ENCODE results near the gene CLEC16A.

CLEC16A gene, protein sequence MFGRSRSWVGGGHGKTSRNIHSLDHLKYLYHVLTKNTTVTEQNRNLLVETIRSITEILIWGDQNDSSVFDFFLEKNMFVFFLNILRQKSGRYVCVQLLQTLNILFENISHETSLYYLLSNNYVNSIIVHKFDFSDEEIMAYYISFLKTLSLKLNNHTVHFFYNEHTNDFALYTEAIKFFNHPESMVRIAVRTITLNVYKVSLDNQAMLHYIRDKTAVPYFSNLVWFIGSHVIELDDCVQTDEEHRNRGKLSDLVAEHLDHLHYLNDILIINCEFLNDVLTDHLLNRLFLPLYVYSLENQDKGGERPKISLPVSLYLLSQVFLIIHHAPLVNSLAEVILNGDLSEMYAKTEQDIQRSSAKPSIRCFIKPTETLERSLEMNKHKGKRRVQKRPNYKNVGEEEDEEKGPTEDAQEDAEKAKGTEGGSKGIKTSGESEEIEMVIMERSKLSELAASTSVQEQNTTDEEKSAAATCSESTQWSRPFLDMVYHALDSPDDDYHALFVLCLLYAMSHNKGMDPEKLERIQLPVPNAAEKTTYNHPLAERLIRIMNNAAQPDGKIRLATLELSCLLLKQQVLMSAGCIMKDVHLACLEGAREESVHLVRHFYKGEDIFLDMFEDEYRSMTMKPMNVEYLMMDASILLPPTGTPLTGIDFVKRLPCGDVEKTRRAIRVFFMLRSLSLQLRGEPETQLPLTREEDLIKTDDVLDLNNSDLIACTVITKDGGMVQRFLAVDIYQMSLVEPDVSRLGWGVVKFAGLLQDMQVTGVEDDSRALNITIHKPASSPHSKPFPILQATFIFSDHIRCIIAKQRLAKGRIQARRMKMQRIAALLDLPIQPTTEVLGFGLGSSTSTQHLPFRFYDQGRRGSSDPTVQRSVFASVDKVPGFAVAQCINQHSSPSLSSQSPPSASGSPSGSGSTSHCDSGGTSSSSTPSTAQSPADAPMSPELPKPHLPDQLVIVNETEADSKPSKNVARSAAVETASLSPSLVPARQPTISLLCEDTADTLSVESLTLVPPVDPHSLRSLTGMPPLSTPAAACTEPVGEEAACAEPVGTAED

DNA sequence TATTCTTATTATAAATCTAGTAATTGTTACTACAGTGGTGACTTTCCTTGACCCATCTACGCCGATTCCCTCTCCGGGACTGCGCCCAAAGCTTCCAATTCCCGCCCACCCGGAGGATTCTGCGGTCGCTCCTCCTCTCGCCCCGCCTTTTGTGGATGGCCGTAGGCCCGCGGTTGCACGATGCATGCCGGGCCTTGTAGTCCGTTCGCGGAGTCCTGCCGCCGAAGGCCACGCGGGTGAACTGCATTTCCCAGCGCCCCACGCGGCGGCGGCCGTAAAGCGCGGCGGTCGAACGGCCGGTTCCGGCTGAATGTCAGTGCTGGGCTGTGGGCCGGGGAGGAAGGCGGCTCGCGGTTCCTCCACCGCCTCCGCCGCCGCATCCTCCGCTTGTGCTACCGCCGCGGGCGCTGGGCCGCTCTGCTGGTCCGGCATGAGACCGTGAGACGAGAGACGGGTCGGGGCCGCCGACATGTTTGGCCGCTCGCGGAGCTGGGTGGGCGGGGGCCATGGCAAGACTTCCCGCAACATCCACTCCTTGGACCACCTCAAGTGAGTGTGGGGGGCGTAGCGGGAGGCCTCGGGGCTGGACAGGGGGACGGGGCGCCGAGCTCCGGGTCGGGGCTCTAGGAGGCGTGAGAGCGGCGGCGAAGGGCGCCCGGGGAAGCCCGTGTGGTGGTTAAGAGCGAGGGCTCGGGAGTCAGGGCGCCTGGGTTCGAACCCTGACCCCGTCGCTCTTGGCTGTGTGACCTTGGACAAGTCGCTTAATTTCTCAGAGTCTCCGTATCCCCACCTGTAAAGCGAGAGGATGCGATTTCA is at the start of gene CLEC16A:
Gene CLEC16A, plus strand, starts transcription at position 316 of the 816 bp plus-strand sequence. Its CDS starts 154 bp downstream, at position 470.
- DNase-seq = peak; percentile 40

DNA sequence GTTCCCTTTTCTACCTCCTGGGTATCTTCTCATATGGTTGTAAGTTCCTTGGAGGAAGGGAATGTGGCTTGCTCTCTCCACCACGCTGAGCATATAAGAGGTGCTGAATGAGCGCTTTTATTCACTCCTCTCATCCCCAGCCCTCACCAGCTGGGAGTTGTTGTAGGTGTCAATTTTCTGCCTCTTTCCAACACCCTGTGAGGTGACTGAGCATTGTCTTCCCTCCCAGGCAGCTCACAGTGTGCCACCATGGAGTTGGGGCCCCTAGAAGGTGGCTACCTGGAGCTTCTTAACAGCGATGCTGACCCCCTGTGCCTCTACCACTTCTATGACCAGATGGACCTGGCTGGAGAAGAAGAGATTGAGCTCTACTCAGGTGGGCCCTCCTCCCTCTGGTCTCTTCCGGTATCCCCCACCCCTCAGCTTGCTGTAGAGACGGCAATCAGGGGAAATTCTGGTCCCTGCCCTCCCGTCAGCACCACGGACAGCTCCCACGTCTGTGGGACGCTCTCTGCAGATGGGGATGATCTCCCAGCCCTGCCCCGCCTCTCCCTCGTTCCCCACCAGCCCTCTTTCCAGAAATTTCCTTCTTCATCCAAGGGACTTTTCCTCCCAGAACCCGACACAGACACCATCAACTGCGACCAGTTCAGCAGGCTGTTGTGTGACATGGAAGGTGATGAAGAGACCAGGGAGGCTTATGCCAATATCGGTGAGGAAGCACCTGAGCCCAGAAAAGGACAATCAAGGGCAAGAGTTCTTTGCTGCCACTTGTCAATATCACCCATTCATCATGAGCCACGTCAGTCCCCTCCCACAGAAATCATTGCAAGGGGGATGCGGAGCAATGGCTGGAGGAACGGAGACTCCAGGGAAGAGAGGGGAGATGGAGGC is 49.1 kb upstream of the CLEC16A start:
- no peak for DNase-seq

DNA sequence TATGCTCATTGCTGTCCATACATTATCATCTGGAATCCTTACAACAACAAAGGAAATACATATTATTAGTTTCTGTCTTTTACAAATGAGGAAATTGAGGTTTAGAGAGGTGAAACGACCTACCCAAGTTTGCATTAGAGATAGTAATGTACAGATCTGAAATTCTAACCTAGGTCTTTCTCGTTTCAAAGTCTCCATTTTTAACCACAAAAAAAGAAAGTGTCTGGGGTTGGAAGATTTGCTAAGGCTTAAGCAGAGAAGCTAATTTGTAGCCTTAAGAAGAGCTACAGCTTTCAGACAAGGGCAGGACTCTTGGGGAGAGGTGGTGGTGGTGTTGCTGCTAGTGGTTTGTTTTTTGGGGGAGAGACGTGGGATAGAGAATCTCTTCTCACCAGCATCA is 48.2 kb upstream of the CLEC16A start:
- no peak for DNase-seq

DNA sequence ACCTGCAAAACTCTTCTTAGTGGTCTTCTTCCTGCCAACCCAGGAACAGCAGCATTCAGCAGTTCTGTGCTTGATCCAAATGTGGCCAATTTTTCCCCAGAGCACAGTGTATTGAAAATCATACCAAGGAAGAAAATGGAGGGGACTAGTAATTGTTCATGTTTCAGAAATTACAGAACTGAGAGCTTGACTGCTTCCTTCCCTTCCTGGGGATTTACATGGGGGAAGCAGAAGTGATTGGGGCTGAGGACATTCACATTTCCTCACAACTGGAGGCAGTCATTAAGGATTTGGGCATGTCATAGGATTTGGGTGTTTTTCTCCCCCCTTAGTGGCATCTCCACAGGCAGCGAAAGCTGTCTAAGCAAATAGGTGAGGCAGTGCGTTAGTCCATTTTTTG is 47.6 kb upstream of the CLEC16A start:
- no peak for DNase-seq

DNA sequence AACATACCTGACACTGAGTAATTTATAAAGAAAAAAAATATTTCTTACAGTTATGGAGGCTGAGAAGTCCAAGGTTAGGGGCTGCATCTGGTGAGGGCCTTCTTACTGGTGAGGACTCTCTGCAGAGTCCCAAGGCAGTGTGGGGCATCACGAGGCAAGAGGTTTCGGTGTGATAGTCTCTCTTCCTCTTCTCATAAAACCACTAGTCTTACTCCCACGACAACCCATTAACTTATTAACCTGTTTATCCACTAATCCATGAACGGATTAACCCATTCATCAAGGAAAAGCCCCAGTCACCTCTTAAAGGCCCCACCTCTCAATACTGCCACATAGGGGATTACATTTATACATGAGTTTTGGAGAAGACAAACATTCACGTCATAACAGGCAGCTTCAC is 47.2 kb upstream of the CLEC16A start:
- no peak for DNase-seq

DNA sequence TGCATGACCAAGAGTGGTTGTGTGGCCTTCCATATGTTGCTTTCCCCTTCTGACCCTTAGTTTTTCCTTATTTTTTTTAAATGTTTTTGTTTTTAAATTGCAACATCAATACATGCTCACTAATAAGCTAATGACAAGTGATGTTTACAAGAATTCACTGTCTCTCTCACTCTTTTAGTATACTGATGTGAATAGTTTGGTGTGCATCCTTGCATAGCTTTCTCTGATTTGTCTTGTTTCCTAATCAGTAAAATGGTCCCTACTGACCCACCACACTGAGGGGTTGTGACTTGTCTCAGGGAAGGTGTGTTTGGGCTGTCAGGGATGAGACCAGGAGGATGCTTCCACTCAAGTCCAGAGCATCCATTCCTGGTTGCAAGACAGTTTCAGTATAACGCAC is 41.4 kb upstream of the CLEC16A start:
- no peak for DNase-seq

DNA sequence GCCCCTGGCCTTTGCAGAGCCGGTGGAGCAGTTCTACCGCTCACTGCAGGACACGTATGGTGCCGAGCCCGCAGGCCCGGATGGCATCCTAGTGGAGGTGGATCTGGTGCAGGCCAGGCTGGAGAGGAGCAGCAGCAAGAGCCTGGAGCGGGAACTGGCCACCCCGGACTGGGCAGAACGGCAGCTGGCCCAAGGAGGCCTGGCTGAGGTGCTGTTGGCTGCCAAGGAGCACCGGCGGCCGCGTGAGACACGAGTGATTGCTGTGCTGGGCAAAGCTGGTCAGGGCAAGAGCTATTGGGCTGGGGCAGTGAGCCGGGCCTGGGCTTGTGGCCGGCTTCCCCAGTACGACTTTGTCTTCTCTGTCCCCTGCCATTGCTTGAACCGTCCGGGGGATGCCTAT is 37.9 kb upstream of the CLEC16A start:
- no peak for DNase-seq

DNA sequence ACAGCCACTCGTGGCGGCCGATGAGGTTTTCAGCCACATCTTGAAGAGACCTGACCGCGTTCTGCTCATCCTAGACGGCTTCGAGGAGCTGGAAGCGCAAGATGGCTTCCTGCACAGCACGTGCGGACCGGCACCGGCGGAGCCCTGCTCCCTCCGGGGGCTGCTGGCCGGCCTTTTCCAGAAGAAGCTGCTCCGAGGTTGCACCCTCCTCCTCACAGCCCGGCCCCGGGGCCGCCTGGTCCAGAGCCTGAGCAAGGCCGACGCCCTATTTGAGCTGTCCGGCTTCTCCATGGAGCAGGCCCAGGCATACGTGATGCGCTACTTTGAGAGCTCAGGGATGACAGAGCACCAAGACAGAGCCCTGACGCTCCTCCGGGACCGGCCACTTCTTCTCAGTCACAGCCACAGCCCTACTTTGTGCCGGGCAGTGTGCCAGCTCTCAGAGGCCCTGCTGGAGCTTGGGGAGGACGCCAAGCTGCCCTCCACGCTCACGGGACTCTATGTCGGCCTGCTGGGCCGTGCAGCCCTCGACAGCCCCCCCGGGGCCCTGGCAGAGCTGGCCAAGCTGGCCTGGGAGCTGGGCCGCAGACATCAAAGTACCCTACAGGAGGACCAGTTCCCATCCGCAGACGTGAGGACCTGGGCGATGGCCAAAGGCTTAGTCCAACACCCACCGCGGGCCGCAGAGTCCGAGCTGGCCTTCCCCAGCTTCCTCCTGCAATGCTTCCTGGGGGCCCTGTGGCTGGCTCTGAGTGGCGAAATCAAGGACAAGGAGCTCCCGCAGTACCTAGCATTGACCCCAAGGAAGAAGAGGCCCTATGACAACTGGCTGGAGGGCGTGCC is 37.2 kb upstream of the CLEC16A start:
- DNase-seq = no peak

DNA sequence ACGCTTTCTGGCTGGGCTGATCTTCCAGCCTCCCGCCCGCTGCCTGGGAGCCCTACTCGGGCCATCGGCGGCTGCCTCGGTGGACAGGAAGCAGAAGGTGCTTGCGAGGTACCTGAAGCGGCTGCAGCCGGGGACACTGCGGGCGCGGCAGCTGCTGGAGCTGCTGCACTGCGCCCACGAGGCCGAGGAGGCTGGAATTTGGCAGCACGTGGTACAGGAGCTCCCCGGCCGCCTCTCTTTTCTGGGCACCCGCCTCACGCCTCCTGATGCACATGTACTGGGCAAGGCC is 36.7 kb upstream of the CLEC16A start:
- DNase-seq = no peak

DNA sequence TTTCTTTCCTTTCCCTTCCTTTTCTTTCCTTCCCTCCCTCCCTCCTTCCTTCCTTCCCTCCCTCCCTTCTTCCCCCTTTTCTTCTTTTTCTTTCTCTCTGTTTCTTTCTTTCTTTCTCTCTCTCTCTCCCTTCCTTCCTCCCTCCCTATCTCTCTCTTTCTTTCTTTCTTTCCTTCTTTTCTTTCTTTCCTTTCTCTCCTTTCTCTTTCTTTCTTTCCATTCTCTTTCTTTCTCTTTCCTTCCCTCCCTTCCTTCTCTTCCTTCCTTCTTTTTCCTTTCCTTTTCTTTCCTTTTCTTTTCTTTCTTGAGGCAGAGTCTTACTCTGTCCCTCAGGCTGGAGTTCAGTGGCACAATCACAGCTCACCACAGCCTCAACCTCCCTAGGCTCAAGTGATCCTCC is 33.1 kb upstream of the CLEC16A start:
- no peak for DNase-seq

DNA sequence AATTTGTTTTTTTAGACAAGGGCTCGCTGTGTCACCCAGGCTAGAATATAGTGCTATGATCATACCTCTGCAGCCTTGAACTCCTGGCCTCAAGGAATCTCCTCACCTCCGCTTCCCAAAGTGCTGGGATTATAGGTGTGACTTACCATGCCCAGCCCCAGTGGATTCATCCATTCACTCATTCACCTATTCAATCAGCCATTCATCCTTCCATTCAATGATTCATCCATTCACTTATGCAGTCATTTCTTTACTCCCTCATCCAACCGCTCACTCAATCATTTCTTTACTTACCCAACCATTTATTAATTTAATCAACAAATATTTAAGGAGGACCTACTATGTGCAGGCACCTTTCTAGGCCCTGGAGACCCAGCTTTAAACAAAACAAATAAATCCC is 27.8 kb upstream of the CLEC16A start:
- no peak for DNase-seq

DNA sequence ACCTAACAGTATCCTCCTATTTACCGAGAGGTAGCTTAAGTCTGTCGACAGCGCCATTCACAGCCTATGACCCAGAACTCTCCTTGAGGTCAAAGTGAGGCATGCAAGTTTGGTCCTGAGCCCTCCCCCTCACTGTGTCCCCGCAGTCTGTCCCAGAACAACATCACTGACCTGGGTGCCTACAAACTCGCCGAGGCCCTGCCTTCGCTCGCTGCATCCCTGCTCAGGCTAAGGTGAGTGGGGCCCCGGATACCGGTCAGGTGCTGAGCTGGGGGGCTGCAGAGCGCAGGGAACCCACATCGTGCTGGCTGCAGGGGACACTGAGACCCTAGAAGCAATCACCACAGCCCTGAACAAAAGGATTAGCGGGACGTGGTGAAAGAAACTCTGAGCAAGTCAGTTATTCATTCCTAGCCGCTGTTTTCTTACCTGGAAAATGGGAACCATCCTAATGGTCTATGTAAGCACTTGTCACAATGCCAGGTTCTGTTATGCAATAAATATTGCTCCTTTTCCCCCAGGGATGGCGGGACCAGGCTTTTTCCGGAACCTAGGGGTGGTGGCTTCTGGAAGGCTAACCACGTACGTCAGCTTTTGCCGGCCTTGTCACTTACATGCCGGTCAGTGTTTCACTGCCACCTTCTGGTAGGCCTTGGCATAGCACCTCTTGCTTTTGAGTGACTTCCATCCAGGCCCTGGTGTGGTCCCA is 25.9 kb upstream of the CLEC16A start:
- DNase-seq = no peak

DNA sequence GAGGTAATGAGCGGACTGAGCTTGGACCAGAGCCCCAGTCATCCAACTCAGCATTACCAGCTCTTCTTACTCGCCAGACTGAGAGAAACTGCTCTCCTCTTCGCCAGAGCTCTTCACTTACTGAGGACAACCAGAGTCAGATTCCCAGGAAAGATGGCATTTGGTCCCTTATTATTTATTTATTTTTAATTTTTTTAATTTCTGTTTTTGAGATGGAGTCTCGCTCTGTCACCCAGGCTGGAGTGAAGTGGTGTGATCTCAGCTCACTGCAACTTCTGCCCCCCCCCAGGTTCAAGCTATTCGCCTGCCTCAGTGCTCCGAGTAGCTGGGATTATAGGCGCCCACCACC is 25.4 kb upstream of the CLEC16A start:
- DNase-seq = no peak

DNA sequence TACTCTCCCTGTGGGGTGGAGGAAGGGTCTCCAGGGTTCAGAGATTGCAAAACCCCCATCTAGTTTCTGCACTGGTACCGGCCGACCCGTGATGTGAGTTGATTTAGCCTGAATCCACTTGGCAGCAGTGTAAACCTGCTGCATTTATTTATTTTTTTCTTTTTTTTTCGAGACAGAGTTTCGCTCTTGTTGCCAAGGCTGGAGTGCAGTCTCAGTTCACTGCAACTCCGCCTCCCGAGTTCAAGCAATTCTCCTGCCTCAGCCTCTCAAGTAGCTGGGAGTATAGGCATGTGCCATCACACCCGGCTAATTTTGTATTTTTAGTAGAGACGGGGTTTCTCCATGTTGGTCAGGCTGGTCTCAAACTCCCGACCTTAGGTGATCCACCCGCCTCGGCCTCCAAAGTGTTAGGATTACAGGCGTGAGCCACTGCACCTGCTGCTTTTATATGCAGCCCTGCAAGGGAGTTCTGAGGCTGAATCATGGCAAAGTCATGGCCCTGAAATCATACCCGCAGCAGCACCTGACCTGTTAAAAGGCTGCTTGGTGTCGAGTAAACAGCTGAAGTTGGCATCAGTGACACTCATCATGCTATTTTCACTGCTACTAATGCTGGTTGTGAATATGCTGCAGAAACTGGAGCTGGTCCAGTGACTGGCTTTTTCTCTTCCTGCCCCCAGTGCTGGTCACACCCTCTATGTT is 23.5 kb upstream of the CLEC16A start:
- no peak for DNase-seq

DNA sequence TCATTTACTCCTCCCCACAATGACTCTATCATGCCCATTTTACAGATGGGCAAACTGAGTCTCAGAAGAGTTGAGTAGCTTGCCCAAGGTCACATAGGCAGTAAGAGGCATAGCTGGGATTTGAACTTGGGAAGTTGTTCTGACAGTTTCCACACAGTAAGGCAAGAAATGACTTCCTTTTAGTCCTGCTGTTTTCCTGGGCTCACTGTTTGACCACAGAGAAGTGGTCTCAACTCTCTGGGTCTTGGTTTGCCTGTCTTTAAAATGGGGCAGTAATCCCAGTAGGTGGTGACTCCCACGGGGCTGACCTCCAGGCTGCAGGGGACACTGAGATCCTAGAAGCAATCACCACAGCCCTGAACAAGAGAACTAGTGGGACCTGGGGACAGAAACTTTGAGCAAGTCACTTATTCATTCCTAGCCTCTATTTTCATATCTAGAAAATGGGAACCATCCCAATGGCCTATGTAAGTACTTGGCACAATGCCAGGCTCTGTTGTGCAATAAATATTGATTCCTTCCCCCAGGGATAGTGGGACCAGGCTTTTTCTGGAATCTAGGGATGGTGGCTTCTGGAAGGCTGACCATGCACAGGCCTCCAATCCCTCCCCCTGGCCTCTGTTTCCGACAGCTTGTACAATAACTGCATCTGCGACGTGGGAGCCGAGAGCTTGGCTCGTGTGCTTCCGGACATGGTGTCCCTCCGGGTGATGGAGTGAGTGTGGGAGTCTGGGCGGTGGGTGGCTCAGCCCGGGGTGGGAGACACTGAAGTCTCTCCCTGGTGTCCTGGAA is 22.6 kb upstream of the CLEC16A start:
- DNase-seq = no peak

DNA sequence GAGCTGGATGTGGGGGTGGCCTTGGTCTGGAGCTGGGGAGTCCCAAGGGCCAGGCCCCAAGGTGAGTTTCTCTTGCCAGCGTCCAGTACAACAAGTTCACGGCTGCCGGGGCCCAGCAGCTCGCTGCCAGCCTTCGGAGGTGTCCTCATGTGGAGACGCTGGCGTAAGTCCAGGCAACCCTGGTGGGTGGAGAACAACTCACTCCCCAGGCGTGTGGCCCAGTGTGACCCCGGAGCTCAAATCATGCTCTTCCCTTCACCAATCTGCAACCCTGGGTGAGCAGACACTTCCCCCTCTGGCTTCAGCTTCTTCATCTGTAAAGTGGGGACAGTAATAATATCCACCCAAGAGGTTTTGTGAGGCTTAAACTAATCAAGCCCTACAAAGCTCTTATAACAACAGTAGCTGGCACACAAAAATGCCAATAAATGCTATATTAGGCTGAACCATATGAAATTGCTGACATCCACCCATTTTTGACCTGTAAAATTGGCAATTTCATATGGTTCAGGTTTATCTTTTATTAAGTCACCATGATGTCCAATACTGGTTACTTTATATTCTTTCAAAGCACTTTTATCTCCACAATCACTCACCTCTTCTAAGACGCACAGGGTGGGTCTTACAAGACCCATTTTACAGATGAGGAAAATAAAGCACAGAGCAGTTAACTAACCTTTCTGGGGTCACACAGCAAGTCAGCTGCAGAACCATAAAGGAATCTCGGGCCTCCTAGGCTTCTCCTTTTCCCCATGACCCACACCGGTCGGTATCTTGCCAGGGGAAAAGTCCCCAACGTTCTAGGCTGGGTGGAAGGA is 21.8 kb upstream of the CLEC16A start:
- DNase-seq = no peak

DNA sequence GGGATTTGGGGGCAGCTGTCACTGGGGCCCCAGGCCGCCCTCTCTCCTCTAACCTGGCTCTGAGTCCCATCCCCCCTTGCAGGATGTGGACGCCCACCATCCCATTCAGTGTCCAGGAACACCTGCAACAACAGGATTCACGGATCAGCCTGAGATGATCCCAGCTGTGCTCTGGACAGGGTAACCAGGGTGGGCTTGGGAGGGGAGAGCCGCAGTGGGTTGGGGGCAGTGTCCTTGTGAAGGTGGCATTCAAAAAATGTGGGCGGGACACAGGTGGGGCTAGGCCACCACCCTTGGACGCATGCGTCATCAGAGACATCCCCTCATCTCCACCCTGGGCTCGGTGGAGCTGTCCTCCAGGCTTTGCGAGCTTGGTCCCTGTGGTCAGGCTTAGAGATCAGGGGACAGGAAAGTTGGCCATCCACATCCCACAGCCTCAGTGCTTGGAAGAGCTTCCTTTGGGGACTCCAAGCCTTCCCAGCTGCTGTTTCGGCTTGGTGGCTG is 21.2 kb upstream of the CLEC16A start:
- DNase-seq = no peak

Data from NCI-H1048 (cell line).